ENCODE results near the gene ATRAID.
"Not testable (repeated sequence)": the region's sequence is repeated elsewhere in the genome, so short reads cannot be mapped to it uniquely, and the experiment has no call there.

The ATRAID gene

GRCh38 chr2:27211943-27212625 is at the start of gene ATRAID, which contains the start of gene SLC5A6:
TSS of gene ATRAID (plus strand) at chr2:27212041. CDS start at chr2:27212369, 328 bp downstream.
TSS of gene SLC5A6 (minus strand) at chr2:27212268. CDS start at chr2:27207650, 4,618 bp downstream.
- DNase-seq (ENCODE audit: low spot score), result peak; percentile 95

- DNase-seq (ENCODE audit: low spot score), result no peak
Observed at GRCh38 chr2:27162151-27163121, 49.4 kb upstream of the ATRAID start.

- no peak for DNase-seq (ENCODE audit: low spot score)
Observed at GRCh38 chr2:27164960-27165763, 46.7 kb upstream of the ATRAID start.

GRCh38 chr2:27170581-27171337 is 41.1 kb upstream of the ATRAID start:
- DNase-seq (ENCODE audit: low spot score), result no peak

- no peak for DNase-seq (ENCODE audit: low spot score)
Observed at GRCh38 chr2:27171351-27171848, 40.4 kb upstream of the ATRAID start.

GRCh38 chr2:27174638-27175037 is 37.2 kb upstream of the ATRAID start:
- DNase-seq (ENCODE audit: low spot score), result no peak

GRCh38 chr2:27175330-27175729 is 36.5 kb upstream of the ATRAID start:
- no peak for DNase-seq (ENCODE audit: low spot score)

GRCh38 chr2:27175781-27176180 is 36.1 kb upstream of the ATRAID start:
- DNase-seq (ENCODE audit: low spot score), result not testable (repeated sequence)

GRCh38 chr2:27177441-27178351 is 34.1 kb upstream of the ATRAID start:
- no peak for DNase-seq (ENCODE audit: low spot score)

- DNase-seq (ENCODE audit: low spot score), result no peak
Observed at GRCh38 chr2:27178469-27178868, 33.4 kb upstream of the ATRAID start.

- no peak for DNase-seq (ENCODE audit: low spot score)
Observed at GRCh38 chr2:27179344-27180000, 32.4 kb upstream of the ATRAID start.

GRCh38 chr2:27182346-27182745 is 29.5 kb upstream of the ATRAID start:
- DNase-seq (ENCODE audit: low spot score), result peak; percentile 27

- no peak for DNase-seq (ENCODE audit: low spot score)
Observed at GRCh38 chr2:27184115-27184514, 27.7 kb upstream of the ATRAID start.

- DNase-seq (ENCODE audit: low spot score), result peak; percentile 57
Observed at GRCh38 chr2:27185331-27186026, 26.4 kb upstream of the ATRAID start.

- DNase-seq (ENCODE audit: low spot score), result no peak
Observed at GRCh38 chr2:27186613-27187345, 25.1 kb upstream of the ATRAID start.

GRCh38 chr2:27189989-27190388 is 21.9 kb upstream of the ATRAID start:
- DNase-seq (ENCODE audit: low spot score), result no peak

- DNase-seq (ENCODE audit: low spot score), result peak; percentile 68
Observed at GRCh38 chr2:27191070-27191829, 20.6 kb upstream of the ATRAID start.

Measured in AG08395 (cell line).